HG03103 (cell line): ENCODE results near the gene TBC1D13.
"Not testable (repeated sequence)": the region's sequence is repeated elsewhere in the genome, so short reads cannot be mapped to it uniquely, and the experiment has no call there.

ENCODE experiments used
- ATAC-seq: cut with Tn5 transposase; IDR thresholded peaks from one replicate; pipeline ENCODE4 v1.9.1; 2021; ENCODE audit warnings: low read depth; ENCODE audit not compliant: unreplicated experiment

TBC1D13 gene

GRCh38 chr9:128786681-128787601 lies at the start of gene TBC1D13:
Gene TBC1D13, plus strand, starts transcription at chr9:128787253. Its CDS starts 101 bp downstream, at chr9:128787354.
- ATAC-seq = peak; percentile 83

- no peak for ATAC-seq
Observed at GRCh38 chr9:128742401-128742800, 44.7 kb upstream of the TBC1D13 start.

GRCh38 chr9:128743421-128743820 lies 43.6 kb upstream of the TBC1D13 start:
- no peak for ATAC-seq

- ATAC-seq = no peak
Observed at GRCh38 chr9:128747241-128747640, 39.8 kb upstream of the TBC1D13 start.

- no peak for ATAC-seq
Observed at GRCh38 chr9:128750926-128751595, 36.0 kb upstream of the TBC1D13 start.

GRCh38 chr9:128753627-128754026 lies 33.4 kb upstream of the TBC1D13 start:
- no peak for ATAC-seq

- no peak for ATAC-seq
Observed at GRCh38 chr9:128757602-128758001, 29.5 kb upstream of the TBC1D13 start.

- no peak for ATAC-seq
Observed at GRCh38 chr9:128762671-128763449, 24.2 kb upstream of the TBC1D13 start.

GRCh38 chr9:128764361-128764760 lies 22.7 kb upstream of the TBC1D13 start:
- no peak for ATAC-seq

- no peak for ATAC-seq
Observed at GRCh38 chr9:128765499-128765898, 21.6 kb upstream of the TBC1D13 start.

- no peak for ATAC-seq
Observed at GRCh38 chr9:128768606-128769005, 18.4 kb upstream of the TBC1D13 start.

- ATAC-seq = no peak
Observed at GRCh38 chr9:128770286-128771030, 16.6 kb upstream of the TBC1D13 start.

- peak; percentile 5 for ATAC-seq
Observed at GRCh38 chr9:128771094-128771721, 15.8 kb upstream of the TBC1D13 start.

GRCh38 chr9:128771745-128772519 lies 15.1 kb upstream of the TBC1D13 start, which contains the start of gene ZER1:
Gene ZER1, minus strand, starts transcription at chr9:128771927. Its CDS starts 16,362 bp downstream, at chr9:128755565.
- ATAC-seq = peak; percentile 85

- no peak for ATAC-seq
Observed at GRCh38 chr9:128773049-128773448, 14.0 kb upstream of the TBC1D13 start.

GRCh38 chr9:128774804-128775203 lies 12.2 kb upstream of the TBC1D13 start:
- ATAC-seq = no peak

GRCh38 chr9:128780093-128780492 lies 7.0 kb upstream of the TBC1D13 start:
- ATAC-seq = not testable (repeated sequence)

GRCh38 chr9:128781187-128782070 lies 5.6 kb upstream of the TBC1D13 start:
- no peak for ATAC-seq
